ENCODE measurements around the gene NUP214. TPM values are rescaled to one million over a fixed set of nuclear protein-coding genes. Genes with fewer than 3 reads are reported as not detected.

NUP214 gene
- total and polyA plus RNA-seq, 2 of the 4 experiments (the other 2 are of a cell fraction) = 7.9 to 13.4 TPM

GRCh38 chr9:131273146-131273855, 147.9 kb downstream of the NUP214 start:
- Histone ChIP-seq H2BK15ac (ENCODE audit: low read depth, low read length) (no peak overlapping the region), H2BK5ac (ENCODE audit: low read depth, low read length, poor library complexity, severe bottlenecking) (no peak overlapping the region), H3K4me1 (ENCODE audit: control insufficient read depth, insufficient read depth, low read length) (no peaks in the 10 kb centered on the region), H3K36me3 (ENCODE audit: control insufficient read depth, insufficient read depth, low read length) (no peaks in the 10 kb centered on the region), H3K27me3 (ENCODE audit: control insufficient read depth, insufficient read depth, low read length) (peaks cover 30% of the 10 kb centered on the region), H4K91ac (ENCODE audit: insufficient read depth, low read depth, low read length) (no peak overlapping the region), H3K18ac (ENCODE audit: low read depth, low read length) (no peak overlapping the region), H2BK20ac (ENCODE audit: low read depth, low read length) (no peak overlapping the region), H3K4ac (ENCODE audit: low read depth, low read length) (no peak overlapping the region), H2AK5ac (ENCODE audit: low read depth, low read length) (no peak overlapping the region; the same call in 1 of the 2 replicates), H3K9me3 (ENCODE audit: control insufficient read depth, insufficient read depth, low read length) (no peaks in the 10 kb centered on the region), H3K79me1 (ENCODE audit: low read depth in 1 of 2, low read length in 2 of 2) (no peaks in the 10 kb centered on the region), H2AFZ (replicated peaks; ENCODE audit: low read length, poor library complexity) (no peak overlapping the region), H3K14ac (replicated peaks; ENCODE audit: low read depth, low read length) (no peak overlapping the region), H3K4me2 (ENCODE audit: low read depth, low read length) (no peak overlapping the region), H3K4me3 (ENCODE audit: insufficient read depth, low read depth, low read length) (no peak overlapping the region), H3K9me1 (ENCODE audit: insufficient read depth, low read length) (no peaks in the 10 kb centered on the region), H2BK120ac (ENCODE audit: low read depth, low read length) (no peak overlapping the region), H3K27ac (ENCODE audit: insufficient read depth, low read length) (no peak overlapping the region), H2AK9ac (replicated peaks; ENCODE audit: low read depth, low read length, poor library complexity) (no peak overlapping the region), H3K56ac (ENCODE audit: extremely low read depth, insufficient read depth, low read length) (no peak overlapping the region), H4K8ac (ENCODE audit: low read depth in 2 of 2, low read length in 2 of 2) (no peak overlapping the region), H4K5ac (ENCODE audit: low read depth, low read length) (no peak overlapping the region), H4K20me1 (ENCODE audit: insufficient read depth, low read length) (no peaks in the 10 kb centered on the region), H3K9ac (ENCODE audit: low read depth, low read length) (no peak overlapping the region), H3K23ac (ENCODE audit: low read depth, low read length) (no peak overlapping the region)
- intact Hi-C loops (cut with micrococcal nuclease) = no loop called here
- dilution Hi-C loops (cut with HindIII; ENCODE audit: low sequenced_read_pairs, unreplicated experiment) = no loop called here
- ATAC-seq (ENCODE audit: low read depth) = no peak
- POLR2A ChIA-PET (ENCODE audit: unreplicated experiment) = interaction anchor here (0.6 kb wide), 1 partner anchor 51 kb away, joined by 4 read pairs; no protein-coding TSS in a partner anchor
- CTCF ChIA-PET = no interaction called here
- no peak for TF ChIP-seq NFE2L2 (IDR thresholded peaks at IDR 0.05; ENCODE audit: low read depth, low read length)
- TF ChIP-seq MXI1 (IDR thresholded peaks at IDR 0.05; ENCODE audit: borderline replicate concordance, low read depth, low read length) = no peak
- no peak for TF ChIP-seq BHLHE40 (IDR thresholded peaks at IDR 0.05; ENCODE audit: low read depth, low read length)
- TF ChIP-seq MAFK (IDR thresholded peaks at IDR 0.05; ENCODE audit: low read depth, low read length) = no peak
- no peak for TF ChIP-seq CTCF (conservative IDR thresholded peaks at IDR 0.05; ENCODE audit: low read depth, low read length)
- no peak for TF ChIP-seq CHD1 (IDR thresholded peaks at IDR 0.05; ENCODE audit: low read depth, low read length)
- no peak for TF ChIP-seq CEBPB (IDR thresholded peaks at IDR 0.05; ENCODE audit: low read depth, low read length)
- TF ChIP-seq ELK1 (IDR thresholded peaks at IDR 0.05; ENCODE audit: borderline replicate concordance, low read depth, low read length) = no peak
- no peak for TF ChIP-seq SMC3 (IDR thresholded peaks at IDR 0.05; ENCODE audit: low read depth, low read length)
- no peak for TF ChIP-seq MAZ (IDR thresholded peaks at IDR 0.05; ENCODE audit: borderline replicate concordance, low read depth, low read length)
- TF ChIP-seq FOS (IDR thresholded peaks at IDR 0.05; ENCODE audit: low read depth, low read length) = no peak
- TF ChIP-seq USF2 (IDR thresholded peaks at IDR 0.05; ENCODE audit: low read depth, low read length) = no peak
- no peak for TF ChIP-seq RCOR1 (IDR thresholded peaks at IDR 0.05; ENCODE audit: insufficient replicate concordance, low read length)
- TF ChIP-seq RAD21 (IDR thresholded peaks at IDR 0.05; ENCODE audit: low read length) = no peak
- TF ChIP-seq POLR2A (IDR thresholded peaks at IDR 0.05; ENCODE audit: low read depth, low read length) = no peak
- TF ChIP-seq RFX5 (IDR thresholded peaks at IDR 0.05; ENCODE audit: low read depth, low read length) = no peak
- 100% methylated on average over 2 of the region's 22 CpGs; no CpG with 5 or more reads in 1 of the 2 experiments for WGBS, 2 experiments (ENCODE audit: extremely low coverage in 2 of 2, insufficient read length in 1 of 2)
- DNase-seq = no peak
- in situ Hi-C loops (cut with MboI; ENCODE audit: low sequenced_read_pairs) = no loop called here
- no TSS peak for BruUV-seq (replicated peaks)
